Choroid plexus epithelial cell (primary cell): ENCODE measurements around the gene FHAD1.

Experiments used
- DNase-seq: peaks from one replicate; pipeline ENCODE4 v3.0.0-alpha.2; 2010; ENCODE audit warnings: low read depth
- H3K4me3 ChIP-seq: 2 replicates; pipeline ENCODE4 v1.5.1; 2011; ENCODE audit warnings: low read depth, mild to moderate bottlenecking, control low read depth, low read length, moderate library complexity
- TF ChIP-seq, protein P1 (sequence below): conservative IDR thresholded peaks from 2 replicates; pipeline ENCODE4 v1.5.1; 2011; ENCODE audit warnings: low read depth, mild to moderate bottlenecking, control low read depth, inconsistent platforms, low read length, moderate library complexity

The FHAD1 gene

DNA sequence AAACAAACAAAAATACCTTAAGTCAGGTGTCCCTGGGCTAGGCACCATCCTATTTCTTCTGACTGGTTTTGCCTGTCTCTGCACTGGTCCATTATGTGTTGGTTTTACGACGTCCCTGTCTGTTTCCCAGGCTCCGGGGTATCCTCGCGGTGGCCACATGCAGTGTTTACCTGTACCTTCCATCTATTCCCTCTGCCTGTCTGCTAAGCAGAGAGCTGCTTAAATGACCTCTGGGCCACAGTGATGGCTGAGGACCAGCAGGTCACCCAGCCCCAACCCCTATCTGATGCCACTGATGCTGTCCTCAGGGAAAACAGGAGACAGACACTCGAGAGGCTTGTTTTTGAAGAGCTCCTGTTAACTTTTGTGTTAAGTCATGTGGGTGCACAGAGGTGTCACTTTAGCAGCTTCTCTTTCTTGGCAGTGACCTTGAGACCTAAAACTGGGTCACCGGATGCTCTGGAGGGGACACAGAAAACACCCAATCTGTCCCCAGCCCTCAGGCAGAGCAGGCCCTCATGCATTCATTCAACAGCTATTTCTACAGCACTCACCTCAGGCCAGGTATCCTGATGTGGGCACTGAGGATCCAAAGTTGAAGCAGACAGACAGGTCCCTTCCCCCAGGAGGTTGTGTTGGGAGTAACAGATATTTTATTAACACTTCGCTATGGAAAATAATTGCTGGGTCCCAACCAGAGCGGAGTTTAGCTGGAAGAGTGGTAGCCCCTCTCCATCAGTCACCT is 158.3 kb downstream of the FHAD1 start:
- no peak for DNase-seq
- TF ChIP-seq, protein P1, sequence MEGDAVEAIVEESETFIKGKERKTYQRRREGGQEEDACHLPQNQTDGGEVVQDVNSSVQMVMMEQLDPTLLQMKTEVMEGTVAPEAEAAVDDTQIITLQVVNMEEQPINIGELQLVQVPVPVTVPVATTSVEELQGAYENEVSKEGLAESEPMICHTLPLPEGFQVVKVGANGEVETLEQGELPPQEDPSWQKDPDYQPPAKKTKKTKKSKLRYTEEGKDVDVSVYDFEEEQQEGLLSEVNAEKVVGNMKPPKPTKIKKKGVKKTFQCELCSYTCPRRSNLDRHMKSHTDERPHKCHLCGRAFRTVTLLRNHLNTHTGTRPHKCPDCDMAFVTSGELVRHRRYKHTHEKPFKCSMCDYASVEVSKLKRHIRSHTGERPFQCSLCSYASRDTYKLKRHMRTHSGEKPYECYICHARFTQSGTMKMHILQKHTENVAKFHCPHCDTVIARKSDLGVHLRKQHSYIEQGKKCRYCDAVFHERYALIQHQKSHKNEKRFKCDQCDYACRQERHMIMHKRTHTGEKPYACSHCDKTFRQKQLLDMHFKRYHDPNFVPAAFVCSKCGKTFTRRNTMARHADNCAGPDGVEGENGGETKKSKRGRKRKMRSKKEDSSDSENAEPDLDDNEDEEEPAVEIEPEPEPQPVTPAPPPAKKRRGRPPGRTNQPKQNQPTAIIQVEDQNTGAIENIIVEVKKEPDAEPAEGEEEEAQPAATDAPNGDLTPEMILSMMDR = no peak
- no peak overlapping the region for H3K4me3 ChIP-seq

DNA sequence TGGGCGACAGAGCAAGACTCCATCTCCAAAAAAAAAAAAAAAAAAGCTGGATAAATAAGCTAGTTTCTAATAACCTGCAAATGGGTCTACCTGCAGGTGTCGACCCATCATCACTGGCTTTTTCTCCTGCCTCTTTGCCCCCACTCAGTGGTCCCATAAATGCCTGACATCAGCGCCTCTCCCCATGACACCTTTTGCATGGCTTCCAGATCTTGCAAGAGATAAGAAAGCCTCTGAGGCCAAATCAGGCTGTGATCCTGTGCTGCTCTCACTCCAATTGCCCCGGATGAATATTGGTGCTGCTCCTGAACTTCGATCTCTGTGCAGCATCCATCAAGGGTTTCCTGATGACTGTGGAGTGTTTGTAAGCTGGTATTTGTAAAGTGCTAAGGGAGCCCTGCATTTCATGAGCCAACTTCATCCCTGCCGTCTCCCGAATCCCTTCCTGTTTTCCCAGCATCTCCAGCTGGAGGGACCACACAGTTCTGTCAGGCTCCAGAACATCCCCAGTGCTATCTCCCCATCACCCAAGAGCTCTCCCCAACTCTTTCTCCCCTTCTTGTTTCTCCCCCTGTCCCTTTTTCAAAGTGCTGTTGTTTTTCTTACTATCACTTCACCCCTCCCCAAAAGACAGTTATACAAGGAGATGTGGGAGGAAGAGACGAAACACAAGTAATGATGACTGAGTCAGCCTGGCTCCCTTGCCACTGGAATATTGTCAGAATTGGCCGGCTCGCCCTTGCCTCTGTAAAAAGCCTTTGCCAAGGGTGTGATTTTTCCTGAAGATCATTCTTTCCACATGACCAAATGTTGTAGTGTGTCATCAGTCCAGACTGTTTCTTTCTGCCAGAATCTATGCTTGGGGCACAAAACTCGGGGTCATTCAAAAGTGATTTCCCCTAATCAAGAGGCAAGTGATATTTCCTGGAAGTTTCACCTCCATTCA is 159.9 kb downstream of the FHAD1 start:
- peak; percentile 48 for DNase-seq
- H3K4me3 ChIP-seq = no peak overlapping the region
- TF ChIP-seq, protein P1 = no peak

DNA sequence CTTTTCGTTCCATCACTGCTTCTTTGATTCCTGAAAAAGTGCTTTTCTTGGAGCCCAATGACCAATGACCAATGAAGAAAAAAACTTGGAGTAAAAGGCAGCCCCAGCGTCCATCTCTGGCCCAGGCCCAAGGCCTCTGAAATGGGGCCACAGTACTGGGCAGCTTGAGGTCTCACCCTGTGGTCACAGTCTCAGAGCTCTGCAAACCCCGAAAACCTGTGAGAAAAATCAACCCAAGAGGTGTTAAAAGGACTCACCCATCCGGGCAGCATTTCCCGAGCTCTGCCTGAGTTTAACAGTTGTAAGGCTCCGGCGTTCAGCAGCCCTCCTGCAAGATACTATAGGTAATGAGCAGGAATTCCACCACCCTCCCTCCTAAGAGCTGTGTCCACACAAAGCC is 160.6 kb downstream of the FHAD1 start:
- H3K4me3 ChIP-seq = no peak overlapping the region
- TF ChIP-seq, protein P1 = no peak
- DNase-seq = no peak

DNA sequence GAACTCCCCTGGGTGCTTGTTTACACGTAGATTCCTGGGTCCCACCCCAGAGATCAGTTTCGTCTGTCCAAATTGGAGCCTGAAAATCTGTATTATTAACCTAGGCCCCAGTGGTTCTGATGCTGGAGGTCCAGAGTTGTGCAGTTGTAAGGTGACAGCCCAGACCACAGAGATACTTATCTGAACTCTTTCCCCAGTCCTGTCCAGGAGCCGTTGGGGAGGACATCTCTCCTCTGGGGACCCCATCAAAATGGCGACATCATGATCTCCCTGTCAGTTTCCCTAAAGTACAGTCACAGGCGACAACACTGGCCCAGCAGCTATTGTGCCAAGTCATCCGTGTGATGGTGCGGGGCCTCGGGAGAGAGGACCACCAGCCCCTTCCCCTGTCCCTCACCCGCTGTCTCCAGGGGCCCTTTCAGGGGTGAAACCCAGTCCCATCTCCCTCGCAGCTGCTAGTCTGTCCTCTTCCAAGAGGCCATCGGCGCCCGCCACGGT is 161.9 kb downstream of the FHAD1 start:
- peak overlapping the region; percentile 71 for H3K4me3 ChIP-seq
- TF ChIP-seq, protein P1 = no peak
- no peak for DNase-seq

DNA sequence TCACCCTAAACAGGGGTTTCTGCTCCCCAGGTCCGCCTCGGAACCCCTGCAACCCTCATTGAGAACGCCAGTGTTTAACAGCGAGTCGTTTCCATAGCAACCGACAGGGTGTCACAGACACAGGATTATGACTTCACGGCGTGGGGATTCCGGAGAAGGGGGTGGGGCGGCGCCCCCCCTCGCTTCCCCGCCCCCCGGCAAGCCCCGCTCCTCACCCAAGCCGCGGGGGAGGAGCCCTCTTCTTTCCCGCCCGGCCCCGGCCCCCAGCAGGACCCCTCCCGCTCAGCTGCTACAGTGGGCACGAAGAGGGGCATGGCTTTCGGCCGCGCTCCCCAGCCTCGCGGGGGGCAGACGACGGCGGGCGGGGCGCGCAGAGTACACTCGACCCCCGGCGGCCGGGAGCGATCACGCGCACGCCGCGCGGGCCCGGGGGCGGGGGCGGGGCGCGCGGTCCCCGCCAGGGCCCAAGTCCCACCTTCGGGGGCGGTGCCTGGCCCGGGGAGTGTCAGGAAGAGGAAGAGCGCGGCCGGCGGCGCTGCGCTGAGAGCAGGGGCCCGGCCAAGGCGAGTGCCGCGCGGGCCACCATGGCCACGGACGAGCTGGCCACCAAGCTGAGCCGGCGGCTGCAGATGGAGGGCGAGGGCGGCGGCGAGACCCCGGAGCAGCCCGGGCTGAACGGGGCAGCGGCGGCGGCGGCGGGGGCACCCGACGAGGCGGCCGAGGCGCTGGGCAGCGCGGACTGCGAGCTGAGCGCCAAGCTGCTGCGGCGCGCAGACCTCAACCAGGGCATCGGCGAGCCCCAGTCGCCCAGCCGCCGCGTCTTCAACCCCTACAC is 162.6 kb downstream of the FHAD1 start, which contains the start of gene EFHD2:
TSS of gene EFHD2 (plus strand) at position 501 of the 835 bp plus-strand sequence. CDS start at position 585, 84 bp downstream.
- peak within 1 kb of the TSS; percentile 71 for H3K4me3 ChIP-seq
- TF ChIP-seq, protein P1 = no peak
- DNase-seq = peak; percentile 78

DNA sequence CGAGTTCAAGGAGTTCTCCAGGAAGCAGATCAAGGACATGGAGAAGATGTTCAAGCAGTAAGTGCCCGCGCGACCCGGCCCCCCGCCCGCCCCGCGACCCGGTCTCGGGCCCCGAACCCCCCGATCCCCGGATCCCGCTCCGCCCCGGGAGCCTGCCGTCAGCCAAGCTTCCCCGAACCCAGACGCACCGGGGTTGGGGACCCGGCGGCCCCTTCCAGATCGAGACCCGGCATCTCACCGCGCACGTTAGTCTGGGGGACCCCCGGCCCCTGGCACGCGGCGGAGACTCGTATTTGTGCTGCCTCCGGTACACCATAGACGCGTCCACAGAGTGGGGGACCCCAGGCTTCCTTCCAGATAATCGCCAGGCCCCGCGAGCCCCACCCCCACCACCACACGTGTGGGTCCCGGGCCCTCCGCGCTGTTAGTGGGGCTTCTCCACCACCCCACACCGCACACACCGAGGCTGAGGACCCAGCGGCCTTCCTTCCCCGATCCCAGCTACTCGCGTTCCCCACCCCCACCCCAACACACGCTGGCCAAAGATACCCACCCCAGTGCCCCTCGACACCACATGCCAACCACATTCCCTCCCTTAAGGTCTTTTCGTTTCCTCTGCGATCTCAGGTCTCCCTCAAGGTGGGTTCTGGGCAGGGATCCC is 163.3 kb downstream of the FHAD1 start:
- TF ChIP-seq, protein P1 = no peak
- H3K4me3 ChIP-seq = peak overlapping the region; percentile 71
- no peak for DNase-seq
